Left renal pelvis (tissue), 4 donors: ENCODE data around the gene DNAJB2. TPM values are rescaled to one million over a fixed set of nuclear protein-coding genes. Genes with fewer than 3 reads are reported as not detected.
A peak's percentile ranks its signal among the peaks of the same experiment; 100 is the strongest.
"Not testable (repeated sequence)": the region's sequence is repeated elsewhere in the genome, so short reads cannot be mapped to it uniquely, and the experiment has no call there.

Experiments
- DNase-seq, 4 donors: peaks; one replicate each; pipeline ENCODE4 v3.0.0-alpha.2; 2013; ENCODE audit warnings: low read depth in 4 of 4, low spot score in 3 of 4
- polyA plus RNA-seq, 4 donors: library from polyadenylated mRNA; unstranded; fragments of 120-200 nt; gene quantifications; one replicate each; pipeline ENCODE4 v1.2.1, GENCODE V29; 2013; ENCODE audit not compliant: insufficient read length in 4 of 4

DNAJB2 gene
- polyA plus RNA-seq, 4 donors: 52.1 to 80.6 (median 72.7) TPM

- no peak for DNase-seq
These were observed 3.9 kb downstream of the DNAJB2 start for GRCh38 chr2:219282943-219283581.

DNA sequence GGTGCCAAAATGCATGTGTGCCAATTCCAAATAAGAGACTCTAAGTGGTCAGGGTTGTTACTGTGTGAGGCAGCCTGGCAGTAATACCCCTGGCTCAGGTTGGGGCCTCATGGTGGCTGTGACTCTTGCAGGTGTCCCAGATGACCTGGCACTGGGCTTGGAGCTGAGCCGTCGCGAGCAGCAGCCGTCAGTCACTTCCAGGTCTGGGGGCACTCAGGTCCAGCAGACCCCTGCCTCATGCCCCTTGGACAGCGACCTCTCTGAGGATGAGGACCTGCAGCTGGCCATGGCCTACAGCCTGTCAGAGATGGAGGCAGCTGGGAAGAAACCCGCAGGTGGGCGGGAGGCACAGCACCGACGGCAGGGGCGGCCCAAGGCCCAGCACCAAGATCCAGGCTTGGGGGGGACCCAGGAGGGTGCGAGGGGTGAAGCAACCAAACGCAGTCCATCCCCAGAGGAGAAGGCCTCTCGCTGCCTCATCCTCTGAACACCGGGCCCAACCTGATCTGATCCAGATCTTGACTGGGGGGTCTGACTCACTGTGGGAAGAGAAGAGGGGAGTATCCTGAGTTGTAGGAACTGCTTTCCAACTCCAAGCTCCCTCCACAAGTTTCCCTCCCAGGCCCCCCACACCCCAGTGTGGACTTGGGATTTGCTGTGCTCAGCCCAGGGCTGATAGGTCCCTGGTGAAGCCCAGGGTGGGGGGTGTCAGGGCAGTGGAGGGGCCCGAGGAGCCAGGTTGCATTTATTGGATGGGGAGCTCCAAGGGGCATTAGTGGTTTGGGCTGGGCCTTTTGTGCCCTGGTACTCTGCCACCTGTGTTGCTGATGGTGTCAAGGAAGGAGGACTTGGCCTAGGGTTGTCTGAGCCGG lies 5.6 kb downstream of the DNAJB2 start:
- no peak for DNase-seq

DNA sequence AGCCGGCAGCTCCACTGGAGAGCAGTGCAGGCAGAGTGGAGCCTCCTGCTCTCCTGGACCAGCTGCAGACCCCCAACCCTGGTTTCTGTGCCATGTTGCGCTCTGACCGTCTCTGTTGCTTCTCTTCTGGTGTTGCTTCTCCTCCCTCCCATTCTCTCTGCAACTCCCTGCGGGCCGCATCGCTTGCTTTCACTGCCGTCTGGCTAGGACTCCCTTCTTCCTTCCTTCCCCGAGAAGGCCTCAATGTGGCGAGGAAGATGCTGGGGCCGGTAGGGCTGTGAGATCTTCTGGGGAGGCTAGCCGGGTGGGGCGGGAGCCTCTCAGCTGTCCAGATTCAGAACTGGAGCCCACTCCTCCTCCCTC lies 6.2 kb downstream of the DNAJB2 start:
- no peak for DNase-seq

GRCh38 chr2:219285894-219286425 lies 6.8 kb downstream of the DNAJB2 start:
- no peak for DNase-seq

DNA sequence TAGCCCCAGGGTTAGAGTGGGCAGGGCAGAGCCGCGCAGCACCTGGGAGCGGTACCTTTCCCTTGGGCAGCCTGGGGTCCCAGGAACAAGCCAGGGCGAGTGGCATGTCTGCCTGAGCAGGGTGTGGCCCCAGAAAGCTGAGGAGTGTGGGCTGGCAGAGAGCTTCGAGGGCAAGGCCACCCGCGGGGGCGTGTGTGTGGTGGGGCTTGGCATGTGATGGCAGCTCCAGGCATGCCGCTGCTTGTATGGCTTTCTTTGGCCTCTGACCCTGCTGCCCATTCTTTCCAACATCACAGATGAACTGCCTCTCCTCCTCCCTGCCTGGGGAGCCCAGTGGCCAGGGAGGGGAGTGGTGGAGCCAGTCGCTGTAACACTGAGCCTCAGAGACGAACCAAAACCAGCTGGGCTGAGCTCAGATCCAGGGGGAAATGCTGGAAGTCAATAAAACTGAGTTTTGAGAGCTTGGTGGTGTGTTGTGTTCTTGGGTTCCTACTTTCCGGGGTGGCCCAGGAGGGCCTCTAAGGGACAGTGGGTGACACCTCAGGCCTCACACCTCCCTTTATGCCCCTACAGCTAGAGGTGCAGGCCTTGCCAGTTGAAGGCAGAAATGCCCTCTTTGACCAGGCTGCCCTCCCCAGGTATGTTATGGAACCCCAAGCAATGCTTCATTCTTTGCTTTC lies 7.4 kb downstream of the DNAJB2 start:
- DNase-seq: no peak

DNA sequence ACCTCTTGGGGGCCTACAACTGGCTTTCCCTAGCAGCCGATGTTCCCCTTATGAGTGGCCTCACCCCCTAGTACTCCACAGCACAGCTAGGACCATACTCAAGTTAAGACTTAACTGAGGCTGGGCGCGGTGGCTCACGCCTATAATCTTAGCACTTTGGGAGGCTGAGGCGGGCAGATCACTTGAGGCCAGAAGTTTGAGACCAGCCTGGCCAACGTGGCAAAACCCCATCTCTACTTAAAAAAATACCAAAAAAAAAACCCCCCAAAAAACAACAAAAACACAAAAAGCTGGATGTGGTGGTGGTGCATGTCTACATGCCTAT lies 7.9 kb downstream of the DNAJB2 start:
- not testable (repeated sequence) for DNase-seq

GRCh38 chr2:219287580-219288265 lies 8.6 kb downstream of the DNAJB2 start:
- no peak for DNase-seq

DNA sequence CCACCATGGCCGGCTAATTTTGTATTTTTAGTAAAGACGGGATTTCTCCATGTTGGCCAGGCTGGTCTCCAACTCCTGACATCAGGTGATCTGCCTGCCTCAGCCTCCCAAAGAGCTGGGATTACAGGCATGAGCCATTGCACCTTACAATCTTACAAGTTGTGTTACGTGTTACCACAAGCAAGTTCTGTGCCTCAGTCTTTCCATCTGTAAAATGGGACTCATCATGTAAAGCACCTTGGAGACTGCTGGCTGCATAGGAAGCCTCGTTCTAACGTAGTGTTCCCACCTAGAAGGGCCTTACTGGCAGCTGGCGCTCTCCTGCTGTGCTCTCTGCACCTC lies 10.0 kb downstream of the DNAJB2 start:
- no peak for DNase-seq

DNA sequence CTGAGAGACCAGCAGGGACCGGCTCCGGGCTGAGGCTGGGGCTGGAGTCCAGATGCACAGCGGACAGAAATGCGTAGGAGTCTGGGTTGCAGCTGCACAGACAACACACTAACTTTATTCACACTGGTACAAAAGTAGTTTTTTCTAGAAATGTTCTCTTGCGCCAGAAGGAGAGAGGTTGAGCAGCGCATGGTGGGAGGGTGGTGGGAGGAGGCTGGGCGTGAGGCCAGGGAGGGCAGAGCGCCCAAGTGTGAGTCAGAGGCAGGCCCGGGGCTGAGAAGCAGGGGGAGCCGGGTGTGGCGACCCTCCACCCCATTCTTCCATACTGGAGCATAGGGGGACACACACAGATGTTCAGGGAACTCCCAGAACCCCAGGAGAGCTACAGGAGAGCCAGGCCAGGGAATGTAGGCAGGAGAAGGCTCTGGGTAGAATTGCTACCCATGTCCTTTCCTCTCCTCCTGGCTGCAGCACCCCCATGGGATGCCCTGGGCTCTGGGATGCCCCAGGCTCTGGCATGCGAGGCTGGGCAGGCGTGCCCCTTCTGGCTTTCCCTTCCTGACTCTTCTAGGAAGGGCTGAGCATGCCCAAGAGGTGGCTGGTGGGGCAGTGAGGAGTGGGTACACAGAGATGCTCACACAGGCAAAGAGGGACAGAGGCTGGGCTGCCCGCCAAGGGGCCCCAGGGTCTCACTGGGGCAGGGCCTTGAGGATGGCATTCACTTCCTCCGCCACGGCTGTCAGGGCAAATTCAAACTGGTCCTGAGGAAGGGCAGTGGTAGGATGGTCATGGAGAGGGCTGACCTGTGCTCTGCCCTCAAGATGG lies 10.6 kb downstream of the DNAJB2 start:
- DNase-seq: no peak

DNA sequence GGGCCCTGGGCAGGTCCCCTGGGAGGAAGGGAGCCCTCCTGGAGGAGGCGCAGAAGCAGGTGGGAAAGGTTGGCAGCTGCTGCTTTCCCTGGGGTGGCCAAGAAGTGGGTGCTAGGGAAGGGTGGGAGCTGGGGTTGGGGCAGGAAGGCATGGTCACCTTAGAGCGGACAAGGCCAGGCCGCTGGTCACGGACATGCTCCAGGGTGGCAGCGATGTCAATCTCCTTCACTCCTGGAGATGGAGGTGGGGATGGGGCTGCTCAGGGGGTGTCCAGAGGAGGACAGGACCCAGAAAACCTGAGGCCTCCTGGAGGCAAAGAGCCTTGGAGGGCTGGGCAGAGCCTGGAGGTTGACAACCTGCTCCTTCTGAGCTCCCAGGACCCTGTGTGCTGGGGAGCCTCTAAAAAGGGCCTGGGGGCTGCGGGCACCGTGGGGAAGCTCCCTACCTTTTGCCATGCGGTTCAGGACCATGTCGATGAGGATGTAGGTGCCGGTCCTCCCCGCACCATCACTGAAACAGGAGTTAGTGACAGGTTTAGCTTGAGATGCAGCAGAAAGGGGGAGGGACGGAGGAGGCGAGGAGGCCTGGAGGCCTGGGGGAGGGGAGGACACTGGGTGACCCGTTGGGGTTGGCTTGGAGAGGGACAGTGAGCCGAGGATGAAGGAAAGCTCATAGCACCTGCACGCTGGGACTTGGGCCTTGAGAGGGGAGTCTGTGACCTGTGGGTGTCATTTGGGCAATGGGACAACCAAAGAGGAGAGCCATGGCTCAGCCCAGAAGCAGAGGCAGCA lies 11.4 kb downstream of the DNAJB2 start:
- DNase-seq: no peak

- DNase-seq: no peak
These were observed 12.2 kb downstream of the DNAJB2 start for GRCh38 chr2:219291394-219291793.

DNA sequence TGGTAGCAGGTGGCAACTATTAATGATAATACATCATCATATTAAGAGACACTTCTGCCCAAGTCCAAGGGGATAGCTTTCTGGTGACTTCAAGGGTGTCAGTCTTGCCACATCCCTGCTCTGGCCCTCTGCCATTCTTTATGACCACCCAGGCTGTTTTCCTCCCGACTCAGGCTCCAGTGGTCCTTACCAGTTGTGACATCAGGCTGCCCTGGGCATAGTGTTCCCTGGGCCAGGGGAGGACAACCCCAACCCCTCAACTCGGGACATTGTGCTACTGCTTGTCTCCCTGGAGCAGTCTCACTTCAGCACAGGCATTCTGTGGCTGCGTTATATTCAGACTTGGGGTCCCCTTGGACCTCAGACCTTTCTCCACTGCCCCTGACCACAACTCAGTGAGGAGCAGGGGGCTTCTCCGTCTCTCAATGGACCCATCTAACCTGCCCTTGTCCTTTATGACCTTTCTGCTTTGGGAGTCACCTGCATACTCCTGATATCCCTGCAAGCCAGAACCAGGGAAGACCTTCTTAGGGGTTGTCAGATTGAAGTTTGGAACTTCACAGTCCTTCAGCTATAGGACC lies 12.8 kb downstream of the DNAJB2 start:
- DNase-seq: no peak

- DNase-seq: no peak
These were observed 13.4 kb downstream of the DNAJB2 start for GRCh38 chr2:219292616-219293015.

- no peak for DNase-seq
These were observed 14.6 kb downstream of the DNAJB2 start for GRCh38 chr2:219293736-219294231.

- DNase-seq: peak in 3 of 4 donors; percentile 71 to 79 (median 78)
These were observed 15.5 kb downstream of the DNAJB2 start for GRCh38 chr2:219294356-219295351.

DNA sequence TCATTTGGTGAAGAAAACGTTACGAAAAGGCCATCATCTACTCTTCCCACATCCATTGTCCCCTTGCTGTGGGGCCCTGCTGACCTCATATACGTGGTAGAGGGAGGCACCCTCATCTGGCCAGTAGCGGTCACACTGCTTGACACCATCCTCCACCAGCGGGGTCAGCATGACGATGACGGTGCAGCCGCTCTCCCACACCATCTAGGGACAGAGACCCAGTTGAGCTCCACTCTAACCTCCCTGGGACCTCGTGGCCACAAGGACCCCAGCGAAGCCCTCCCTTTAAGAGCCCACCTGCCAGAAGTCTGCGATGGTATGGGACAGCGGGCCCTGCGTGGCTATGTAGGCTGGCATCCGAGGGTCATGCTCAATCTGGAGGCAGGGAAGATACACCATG lies 17.0 kb downstream of the DNAJB2 start:
- DNase-seq: no peak

DNA sequence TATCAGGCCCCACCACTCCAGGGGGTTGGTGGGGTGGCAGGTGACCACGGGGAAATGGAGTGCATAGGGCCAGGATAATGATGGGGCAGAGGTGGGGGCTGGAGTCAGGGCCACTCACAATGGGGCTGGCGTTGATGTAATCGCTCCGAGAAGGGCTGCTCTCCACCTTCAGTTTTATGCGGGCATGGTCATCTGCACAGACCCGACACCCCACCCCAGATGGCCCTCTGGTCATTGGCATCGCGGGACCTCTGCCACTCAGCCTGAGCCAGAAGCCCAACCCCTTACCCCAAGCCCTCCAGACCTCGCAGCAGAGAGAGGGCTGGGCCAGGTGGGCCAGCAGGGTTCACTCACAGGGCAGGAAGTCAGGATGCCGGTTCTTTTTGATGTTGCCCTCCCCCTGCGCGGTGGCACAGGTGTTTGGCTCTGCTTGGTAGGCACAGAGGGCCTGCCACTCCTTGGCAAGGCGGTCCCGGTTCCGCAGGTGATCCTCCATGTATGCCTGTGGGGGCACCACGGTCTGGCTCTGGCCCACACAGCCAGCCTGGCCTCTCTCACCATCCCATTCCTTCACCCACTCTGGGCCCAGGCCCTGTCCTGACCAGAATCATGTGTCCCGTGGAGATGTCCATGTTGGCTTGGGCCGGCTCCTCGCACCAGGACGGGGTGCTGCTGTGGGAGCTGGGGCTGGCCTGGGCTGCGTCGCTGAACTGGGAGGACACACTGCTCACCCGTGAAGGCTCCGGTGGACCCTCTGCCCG lies 17.6 kb downstream of the DNAJB2 start:
- DNase-seq: no peak
